Activated B cell treated with CpG ODN at 0.5 μM for 24 hours (primary cell): ENCODE data around the gene ROPN1L. TPM values are rescaled to one million over a fixed set of nuclear protein-coding genes. Genes with fewer than 3 reads are reported as not detected.

Experiments
- ATAC-seq: fragments of 200-7000 bp; cut with Tn5 transposase; one replicate; pipeline ENCODE4 v1.10.0; 2021; ENCODE audit warnings: low read depth, mild to moderate bottlenecking, moderate library complexity
- CTCF ChIA-PET: fragments of 350-600 bp; sonication (Branson Sonifier 250); formaldehyde crosslinking; loops from one replicate; lab custom pipeline; 2021; ENCODE audit warnings: antibody characterized with exemption; lab: Charles Lee
- POLR2A ChIA-PET: fragments of 350-600 bp; sonication (Branson Sonifier 250); formaldehyde crosslinking; loops from one replicate; lab custom pipeline; 2021; ENCODE audit warnings: antibody characterized with exemption; lab: Charles Lee
- DNase-seq: peaks from one replicate; pipeline ENCODE4 v3.0.0; 2022
- H3K27ac Mint-ChIP-seq: one replicate; pipeline ENCODE4 v1.8.0; 2020; ENCODE audit warnings: mixed read lengths
- H3K27me3 Mint-ChIP-seq: one replicate; pipeline ENCODE4 v1.8.0; 2021; ENCODE audit warnings: mixed read lengths
- H3K36me3 Mint-ChIP-seq: one replicate; pipeline ENCODE4 v1.8.0; 2021; ENCODE audit warnings: low read depth, mixed read lengths
- H3K4me1 Mint-ChIP-seq: one replicate; pipeline ENCODE4 v1.8.0; 2021; ENCODE audit warnings: mixed read lengths
- H3K4me3 Mint-ChIP-seq: one replicate; pipeline ENCODE4 v1.8.0; 2020; ENCODE audit warnings: mild to moderate bottlenecking, mixed read lengths
- H3K9me3 Mint-ChIP-seq: one replicate; pipeline ENCODE4 v1.8.0; 2020; ENCODE audit warnings: mixed read lengths
- CTCF ChIP-seq: fragments of 200-600 bp; IDR thresholded peaks from one replicate; pipeline ENCODE4 v1.8.0; 2022; ENCODE audit warnings: antibody characterized with exemption, mild to moderate bottlenecking
- intact Hi-C: fragments of 100-400 bp; cut with micrococcal nuclease; formaldehyde crosslinking; loops from one replicate; pipeline ENCODE4 v1.15.1; 2024
- total RNA-seq: library from RNA; stranded (reverse); gene quantifications from 2 replicates; pipeline ENCODE4 v1.2.3, GENCODE V29; 2022

ROPN1L gene
- total RNA-seq, 1 donor from 2014 or later, result 0.49 TPM

GRCh38 chr5:10469253-10470050 lies 27.8 kb downstream of the ROPN1L start:
- Mint-ChIP-seq H3K27ac (no peak overlapping the region), H3K27me3 (peaks cover 6% of the 10 kb centered on the region), H3K4me1 (no peaks in the 10 kb centered on the region), H3K4me3 (no peak overlapping the region), H3K36me3 (no peaks in the 10 kb centered on the region), H3K9me3 (no peaks in the 10 kb centered on the region)
- ChIA-PET CTCF (no interaction called here), POLR2A (no interaction called here)
- intact Hi-C loops, result no loop called here
- DNase-seq (no peak), ATAC-seq (no peak)
- TF ChIP-seq CTCF, result no peak

GRCh38 chr5:10470669-10471068 lies 29.0 kb downstream of the ROPN1L start:
- Mint-ChIP-seq H3K4me3 (no peak overlapping the region), H3K4me1 (no peaks in the 10 kb centered on the region), H3K27ac (no peak overlapping the region), H3K9me3 (peaks cover 2% of the 10 kb centered on the region), H3K27me3 (peaks cover 6% of the 10 kb centered on the region), H3K36me3 (no peaks in the 10 kb centered on the region)
- CTCF ChIA-PET, result no interaction called here
- POLR2A ChIA-PET, result no interaction called here
- DNase-seq, result no peak
- intact Hi-C loops, result no loop called here
- ATAC-seq, result no peak
- no peak for TF ChIP-seq CTCF

GRCh38 chr5:10471677-10472076 lies 30.0 kb downstream of the ROPN1L start:
- H3K4me3 Mint-ChIP-seq, result no peak overlapping the region
- H3K4me1 Mint-ChIP-seq, result no peaks in the 10 kb centered on the region
- ChIA-PET POLR2A (no interaction called here), CTCF (no interaction called here)
- H3K27me3 Mint-ChIP-seq, result no peaks in the 10 kb centered on the region
- intact Hi-C loops, result no loop called here
- no peak overlapping the region for H3K27ac Mint-ChIP-seq
- ATAC-seq (no peak), DNase-seq (no peak)
- H3K36me3 Mint-ChIP-seq, result no peaks in the 10 kb centered on the region
- no peak for TF ChIP-seq CTCF
- peaks cover 4% of the 10 kb centered on the region for H3K9me3 Mint-ChIP-seq

- Mint-ChIP-seq H3K4me1 (no peaks in the 10 kb centered on the region), H3K27ac (no peak overlapping the region), H3K9me3 (peaks cover 4% of the 10 kb centered on the region), H3K36me3 (no peaks in the 10 kb centered on the region), H3K27me3 (no peaks in the 10 kb centered on the region), H3K4me3 (no peak overlapping the region)
- ChIA-PET POLR2A (no interaction called here), CTCF (no interaction called here)
- no peak for TF ChIP-seq CTCF
- no peak for DNase-seq
- ATAC-seq, result no peak
- intact Hi-C loops, result no loop called here
Measured at GRCh38 chr5:10474521-10475075, 32.9 kb downstream of the ROPN1L start.

GRCh38 chr5:10475931-10476676 lies 34.4 kb downstream of the ROPN1L start:
- Mint-ChIP-seq H3K27ac (no peak overlapping the region), H3K4me3 (no peak overlapping the region), H3K9me3 (peaks cover 4% of the 10 kb centered on the region), H3K27me3 (no peaks in the 10 kb centered on the region), H3K4me1 (peaks cover 4% of the 10 kb centered on the region), H3K36me3 (no peaks in the 10 kb centered on the region)
- TF ChIP-seq CTCF, result no peak
- ATAC-seq (no peak), DNase-seq (no peak)
- intact Hi-C loops, result no loop called here
- CTCF ChIA-PET, result no interaction called here
- POLR2A ChIA-PET, result no interaction called here
